ENCODE results near the gene RHBDF1.
"Not testable (repeated sequence)": the region's sequence is repeated elsewhere in the genome, so short reads cannot be mapped to it uniquely, and the experiment has no call there.

RHBDF1 gene

DNA sequence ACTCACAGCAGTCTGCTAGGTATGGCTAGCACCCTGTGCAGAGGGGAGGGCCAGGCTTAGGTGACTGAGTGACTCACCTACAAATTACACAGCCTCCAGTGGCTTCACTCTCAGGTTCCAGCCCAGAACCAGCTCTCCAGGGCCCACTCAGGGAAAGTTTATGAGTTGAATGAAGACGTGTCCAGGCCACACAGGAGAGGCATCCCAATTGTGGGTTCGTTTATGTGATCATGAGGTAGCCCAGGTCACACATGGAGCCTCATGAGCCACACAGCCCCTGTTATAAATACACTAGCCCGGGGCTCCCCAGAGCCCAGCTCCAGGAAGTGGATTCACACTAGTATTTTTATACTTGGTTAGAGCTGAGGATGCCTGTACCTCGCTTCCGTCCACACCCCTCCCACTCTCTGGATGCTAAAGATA lies 46.5 kb downstream of the RHBDF1 start:
- H3K9me2 ChIP-seq (replicated peaks; ENCODE audit: insufficient read depth, low read length); H3K79me2 ChIP-seq (ENCODE audit: low read length); H3K4me1 ChIP-seq (ENCODE audit: low read length); H3F3A ChIP-seq (ENCODE audit: insufficient read depth, low read length); H3K4me2 ChIP-seq (ENCODE audit: low read depth, low read length); H3K27me3 ChIP-seq (replicated peaks; ENCODE audit: insufficient read depth, low read length); H2AFZ ChIP-seq (ENCODE audit: low read length); H4K20me1 ChIP-seq (ENCODE audit: insufficient read depth, low read length); H3K27ac ChIP-seq (ENCODE audit: low read length); H3K36me3 ChIP-seq (replicated peaks; ENCODE audit: insufficient read depth, low read length); DNase-seq; H3K9me3 ChIP-seq (replicated peaks; ENCODE audit: insufficient read depth, low read length); H3K4me3 ChIP-seq (ENCODE audit: low read length); H3K9ac ChIP-seq (ENCODE audit: low read length): not testable (repeated sequence)

DNA sequence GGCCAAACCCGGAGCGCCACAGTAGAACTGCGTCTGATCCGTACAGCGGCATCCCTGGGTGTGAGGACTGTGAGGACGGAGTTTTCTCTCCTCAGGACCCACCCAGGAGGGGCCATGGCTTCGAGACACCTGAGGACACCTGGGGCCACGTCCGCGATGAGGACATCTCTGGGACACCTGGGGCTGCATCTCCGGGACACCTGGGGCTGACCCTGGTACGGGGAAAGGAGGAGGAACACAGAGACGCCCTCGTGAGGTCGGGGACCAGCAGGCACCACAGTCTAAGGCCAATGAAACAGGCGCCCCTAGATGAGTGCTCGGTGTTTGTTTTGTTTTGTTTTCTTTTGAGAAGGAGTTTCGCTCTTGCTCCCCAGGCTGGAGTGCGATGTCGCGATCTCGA lies 48.3 kb downstream of the RHBDF1 start:
- H3K9me2 ChIP-seq (replicated peaks; ENCODE audit: insufficient read depth, low read length); H3K27ac ChIP-seq (ENCODE audit: low read length); H3K4me1 ChIP-seq (ENCODE audit: low read length); H3K9me3 ChIP-seq (replicated peaks; ENCODE audit: insufficient read depth, low read length); H2AFZ ChIP-seq (ENCODE audit: low read length); H3F3A ChIP-seq (ENCODE audit: insufficient read depth, low read length); H4K20me1 ChIP-seq (ENCODE audit: insufficient read depth, low read length); DNase-seq; H3K79me2 ChIP-seq (ENCODE audit: low read length); H3K36me3 ChIP-seq (replicated peaks; ENCODE audit: insufficient read depth, low read length); H3K4me3 ChIP-seq (ENCODE audit: low read length); H3K4me2 ChIP-seq (ENCODE audit: low read depth, low read length); H3K9ac ChIP-seq (ENCODE audit: low read length); H3K27me3 ChIP-seq (replicated peaks; ENCODE audit: insufficient read depth, low read length): not testable (repeated sequence)

DNA sequence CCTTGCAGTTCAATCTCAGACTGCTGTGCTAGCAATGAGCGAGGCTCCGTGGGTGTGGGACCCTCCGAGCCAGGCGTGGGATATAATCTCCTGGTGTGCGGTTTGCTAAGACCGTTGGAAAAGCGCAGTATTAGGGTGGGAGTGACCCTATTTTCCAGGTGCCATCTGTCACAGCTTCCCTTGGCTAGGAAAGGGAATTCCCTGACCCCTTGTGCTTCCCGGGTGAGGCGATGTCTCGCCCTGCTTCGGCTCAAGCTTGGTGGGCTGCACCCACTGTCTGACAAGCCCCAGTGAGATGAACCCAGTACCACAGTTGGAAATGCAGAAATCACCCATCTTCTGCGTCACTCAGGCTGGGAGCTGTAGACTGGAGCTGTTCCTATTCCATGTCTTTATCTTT lies 51.5 kb downstream of the RHBDF1 start:
- not testable (repeated sequence) for H3K79me2 ChIP-seq (ENCODE audit: low read length); H3K27me3 ChIP-seq (replicated peaks; ENCODE audit: insufficient read depth, low read length); H3K9ac ChIP-seq (ENCODE audit: low read length); H3K36me3 ChIP-seq (replicated peaks; ENCODE audit: insufficient read depth, low read length); H3K4me2 ChIP-seq (ENCODE audit: low read depth, low read length); H3K27ac ChIP-seq (ENCODE audit: low read length); H3F3A ChIP-seq (ENCODE audit: insufficient read depth, low read length); H3K4me1 ChIP-seq (ENCODE audit: low read length); H3K9me3 ChIP-seq (replicated peaks; ENCODE audit: insufficient read depth, low read length); H3K4me3 ChIP-seq (ENCODE audit: low read length); H4K20me1 ChIP-seq (ENCODE audit: insufficient read depth, low read length); DNase-seq; H2AFZ ChIP-seq (ENCODE audit: low read length); H3K9me2 ChIP-seq (replicated peaks; ENCODE audit: insufficient read depth, low read length)

DNA sequence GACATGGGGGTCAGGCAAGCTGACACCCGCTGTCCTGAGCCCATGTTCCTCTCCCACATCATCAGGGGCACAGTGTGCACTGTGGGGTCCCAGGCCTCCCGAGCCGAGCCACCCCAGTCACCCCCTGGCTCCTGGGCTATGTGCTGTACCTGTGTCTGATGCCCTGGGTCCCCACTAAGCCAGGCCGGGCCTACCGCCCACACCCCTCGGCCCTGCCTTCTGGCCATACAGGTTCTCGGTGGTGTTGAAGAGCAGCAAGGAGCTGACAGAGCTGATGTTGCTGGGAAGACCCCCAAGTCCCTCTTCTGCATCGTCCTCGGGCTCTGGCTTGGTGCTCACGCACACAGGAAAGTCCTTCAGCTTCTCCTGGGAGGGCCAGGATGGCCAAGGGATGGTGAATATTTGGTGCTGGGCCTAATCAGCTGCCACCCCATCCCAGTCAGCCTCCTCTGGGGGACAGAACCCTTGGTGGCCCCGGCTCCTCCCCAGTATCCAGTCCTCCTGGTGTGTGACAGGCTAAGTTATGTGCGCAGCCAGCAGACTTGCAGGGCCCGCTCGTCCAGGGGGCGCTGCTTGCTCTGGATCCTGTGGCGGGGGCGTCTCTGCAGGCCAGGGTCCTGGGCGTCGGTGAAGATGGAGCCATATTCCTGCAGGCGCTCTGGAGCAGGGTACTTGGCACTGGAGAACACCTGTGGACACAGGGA lies 55.2 kb downstream of the RHBDF1 start:
- not testable (repeated sequence) for DNase-seq; H3K9ac ChIP-seq (ENCODE audit: low read length); H3K36me3 ChIP-seq (replicated peaks; ENCODE audit: insufficient read depth, low read length); H3K4me3 ChIP-seq (ENCODE audit: low read length); H3K79me2 ChIP-seq (ENCODE audit: low read length); H3K4me2 ChIP-seq (ENCODE audit: low read depth, low read length); H2AFZ ChIP-seq (ENCODE audit: low read length); H3K4me1 ChIP-seq (ENCODE audit: low read length); H3K9me3 ChIP-seq (replicated peaks; ENCODE audit: insufficient read depth, low read length); H3K9me2 ChIP-seq (replicated peaks; ENCODE audit: insufficient read depth, low read length); H3K27ac ChIP-seq (ENCODE audit: low read length); H3F3A ChIP-seq (ENCODE audit: insufficient read depth, low read length); H4K20me1 ChIP-seq (ENCODE audit: insufficient read depth, low read length); H3K27me3 ChIP-seq (replicated peaks; ENCODE audit: insufficient read depth, low read length)

DNA sequence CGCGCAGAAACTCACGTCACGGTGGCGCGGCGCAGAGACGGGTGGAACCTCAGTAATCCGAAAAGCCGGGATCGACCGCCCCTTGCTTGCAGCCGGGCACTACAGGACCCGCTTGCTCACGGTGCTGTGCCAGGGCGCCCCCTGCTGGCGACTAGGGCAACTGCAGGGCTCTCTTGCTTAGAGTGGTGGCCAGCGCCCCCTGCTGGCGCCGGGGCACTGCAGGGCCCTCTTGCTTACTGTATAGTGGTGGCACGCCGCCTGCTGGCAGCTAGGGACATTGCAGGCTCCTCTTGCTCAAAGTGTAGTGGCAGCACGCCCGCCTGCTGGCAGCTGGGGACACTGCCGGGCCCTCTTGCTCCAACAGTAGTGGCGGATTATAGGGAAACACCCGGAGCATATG lies 61.7 kb downstream of the RHBDF1 start:
- H2AFZ ChIP-seq (ENCODE audit: low read length); H3K9me2 ChIP-seq (replicated peaks; ENCODE audit: insufficient read depth, low read length); H3K79me2 ChIP-seq (ENCODE audit: low read length); H3K9me3 ChIP-seq (replicated peaks; ENCODE audit: insufficient read depth, low read length); H3K27ac ChIP-seq (ENCODE audit: low read length); DNase-seq; H3K4me2 ChIP-seq (ENCODE audit: low read depth, low read length); H3K4me1 ChIP-seq (ENCODE audit: low read length); H3K4me3 ChIP-seq (ENCODE audit: low read length); H3K27me3 ChIP-seq (replicated peaks; ENCODE audit: insufficient read depth, low read length); H3F3A ChIP-seq (ENCODE audit: insufficient read depth, low read length); H4K20me1 ChIP-seq (ENCODE audit: insufficient read depth, low read length); H3K9ac ChIP-seq (ENCODE audit: low read length); H3K36me3 ChIP-seq (replicated peaks; ENCODE audit: insufficient read depth, low read length): not testable (repeated sequence)
- TF ChIP-seq, protein P1, sequence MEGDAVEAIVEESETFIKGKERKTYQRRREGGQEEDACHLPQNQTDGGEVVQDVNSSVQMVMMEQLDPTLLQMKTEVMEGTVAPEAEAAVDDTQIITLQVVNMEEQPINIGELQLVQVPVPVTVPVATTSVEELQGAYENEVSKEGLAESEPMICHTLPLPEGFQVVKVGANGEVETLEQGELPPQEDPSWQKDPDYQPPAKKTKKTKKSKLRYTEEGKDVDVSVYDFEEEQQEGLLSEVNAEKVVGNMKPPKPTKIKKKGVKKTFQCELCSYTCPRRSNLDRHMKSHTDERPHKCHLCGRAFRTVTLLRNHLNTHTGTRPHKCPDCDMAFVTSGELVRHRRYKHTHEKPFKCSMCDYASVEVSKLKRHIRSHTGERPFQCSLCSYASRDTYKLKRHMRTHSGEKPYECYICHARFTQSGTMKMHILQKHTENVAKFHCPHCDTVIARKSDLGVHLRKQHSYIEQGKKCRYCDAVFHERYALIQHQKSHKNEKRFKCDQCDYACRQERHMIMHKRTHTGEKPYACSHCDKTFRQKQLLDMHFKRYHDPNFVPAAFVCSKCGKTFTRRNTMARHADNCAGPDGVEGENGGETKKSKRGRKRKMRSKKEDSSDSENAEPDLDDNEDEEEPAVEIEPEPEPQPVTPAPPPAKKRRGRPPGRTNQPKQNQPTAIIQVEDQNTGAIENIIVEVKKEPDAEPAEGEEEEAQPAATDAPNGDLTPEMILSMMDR (IDR thresholded peaks at IDR 0.05; ENCODE audit: low read length), result peak; percentile 20; the same call in 1 of the 2 replicates
